ENCODE results near the gene LDAH.

LDAH gene

GRCh38 chr2:20678086-20678395 lies 144.9 kb downstream of the LDAH start:
- DNase-seq: no peak

DNA sequence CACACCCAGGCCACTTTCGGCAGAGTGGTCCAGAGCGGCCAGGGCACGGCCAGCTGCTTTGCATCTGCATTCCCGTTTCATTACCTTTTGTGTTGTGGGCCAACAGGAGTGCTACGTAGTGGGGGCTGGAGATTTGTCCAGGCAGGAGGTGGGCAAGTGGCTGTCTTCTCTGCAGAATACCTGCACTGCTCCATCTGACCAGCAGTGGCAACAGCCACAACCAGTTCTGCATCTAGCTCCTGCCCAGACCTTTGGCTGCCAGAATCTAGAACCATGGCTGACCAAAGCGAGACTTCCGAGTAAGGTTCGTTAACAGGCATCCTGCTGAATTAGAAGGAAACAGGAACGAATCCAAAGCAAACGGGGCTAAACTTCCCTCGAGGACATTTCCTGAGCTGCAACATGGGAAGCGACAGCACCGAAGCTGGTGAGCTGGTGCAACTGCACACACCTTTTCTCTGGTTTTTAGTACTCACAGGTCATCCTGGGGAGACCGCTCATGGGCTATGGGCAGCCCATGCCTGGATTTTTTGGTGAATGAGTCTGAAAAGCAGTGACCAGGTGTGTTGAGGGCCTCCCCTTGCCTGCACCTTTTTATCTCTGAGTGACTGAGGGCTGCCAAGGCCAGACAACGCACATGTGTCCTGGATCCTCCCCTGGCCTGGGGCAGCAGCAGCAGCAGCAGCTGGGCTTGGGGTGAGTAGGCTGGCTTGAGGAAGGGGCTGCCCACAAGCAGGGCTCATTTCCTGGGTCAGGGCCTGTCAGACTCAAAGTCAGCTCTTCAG lies 145.4 kb downstream of the LDAH start:
- DNase-seq: peak; percentile 68

DNA sequence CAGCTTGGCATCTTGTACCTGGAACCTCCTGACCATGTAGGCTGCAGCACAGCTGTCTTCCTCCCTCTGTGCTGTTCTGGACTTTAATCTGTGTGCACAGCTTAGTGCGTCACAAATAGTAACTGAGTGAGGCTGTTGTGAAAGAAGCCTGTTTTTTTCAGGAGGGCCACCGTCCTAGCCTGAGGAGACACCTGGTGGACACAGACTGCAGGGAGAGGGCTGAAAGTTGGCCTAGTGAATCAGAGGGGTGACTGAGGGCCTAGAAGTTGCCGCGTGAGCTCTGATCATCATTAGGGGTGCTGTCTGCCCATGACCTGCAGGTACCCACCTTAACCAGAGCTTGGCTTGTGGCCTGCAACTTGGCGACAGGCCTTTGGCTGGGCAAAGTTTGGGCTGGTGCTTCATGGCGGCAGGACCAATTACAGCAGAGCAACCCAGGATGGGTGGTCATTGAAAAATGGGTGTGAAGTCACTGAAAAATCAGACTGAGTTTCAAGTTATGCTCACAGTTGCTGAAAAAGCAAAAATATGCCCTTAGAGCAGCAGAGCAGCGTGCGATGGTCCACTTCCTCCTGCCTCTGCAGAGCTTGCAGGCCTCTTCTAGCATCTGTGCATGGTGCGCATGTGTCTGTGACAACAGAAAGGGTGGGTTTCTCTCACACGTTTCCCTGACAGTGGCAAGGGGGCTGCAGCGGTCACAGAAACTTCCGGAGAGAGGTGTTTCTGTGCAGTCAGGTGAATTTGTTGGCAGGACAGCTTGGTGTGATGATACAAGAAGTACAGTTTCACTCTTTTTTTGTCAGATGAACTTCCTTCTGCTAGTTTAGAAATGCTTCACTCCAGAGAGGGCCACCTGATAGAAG lies 146.3 kb downstream of the LDAH start:
- DNase-seq: peak; percentile 93

DNA sequence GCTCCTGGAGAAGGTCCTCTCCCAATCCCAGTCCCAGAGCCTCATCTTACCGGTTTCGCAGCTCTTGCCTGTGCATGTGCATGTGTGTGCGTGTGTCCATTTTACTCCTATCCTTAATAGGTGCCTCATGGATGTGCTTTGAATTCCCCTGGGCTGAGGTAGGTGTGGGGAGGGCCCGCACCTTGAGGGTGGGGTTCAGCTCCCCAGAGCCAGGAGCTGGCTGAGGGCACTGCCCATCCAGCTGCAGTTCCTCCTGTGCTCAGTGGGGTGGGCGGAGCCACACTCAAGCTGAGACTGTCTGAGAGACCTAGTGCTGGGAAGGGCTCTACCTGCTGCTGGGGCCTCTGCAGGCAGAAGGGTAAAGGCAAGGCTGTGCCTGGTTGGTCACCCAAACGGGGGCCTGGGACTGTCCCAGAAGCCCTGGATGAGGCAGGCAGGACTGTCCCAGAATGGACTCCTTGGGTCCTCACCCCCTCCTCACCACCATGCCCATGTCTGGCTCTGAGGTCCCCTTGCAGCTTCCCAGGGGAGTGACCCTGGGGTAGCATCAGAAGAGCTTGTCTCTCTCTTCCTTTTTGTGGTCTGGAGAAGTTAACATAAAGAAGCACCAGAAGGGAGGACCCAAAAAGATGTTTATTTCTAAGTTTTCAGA lies 147.1 kb downstream of the LDAH start:
- peak; percentile 87 for DNase-seq

GRCh38 chr2:20674974-20675679 lies 147.8 kb downstream of the LDAH start:
- no peak for DNase-seq

GRCh38 chr2:20674309-20674965 lies 148.5 kb downstream of the LDAH start:
- no peak for DNase-seq

- no peak for DNase-seq
Observed at GRCh38 chr2:20673686-20674308, 149.1 kb downstream of the LDAH start.

GRCh38 chr2:20672201-20672951 lies 150.5 kb downstream of the LDAH start:
- no peak for DNase-seq

GRCh38 chr2:20671736-20672080 lies 151.2 kb downstream of the LDAH start:
- DNase-seq: no peak

GRCh38 chr2:20671036-20671735 lies 151.7 kb downstream of the LDAH start:
- DNase-seq: no peak

DNA sequence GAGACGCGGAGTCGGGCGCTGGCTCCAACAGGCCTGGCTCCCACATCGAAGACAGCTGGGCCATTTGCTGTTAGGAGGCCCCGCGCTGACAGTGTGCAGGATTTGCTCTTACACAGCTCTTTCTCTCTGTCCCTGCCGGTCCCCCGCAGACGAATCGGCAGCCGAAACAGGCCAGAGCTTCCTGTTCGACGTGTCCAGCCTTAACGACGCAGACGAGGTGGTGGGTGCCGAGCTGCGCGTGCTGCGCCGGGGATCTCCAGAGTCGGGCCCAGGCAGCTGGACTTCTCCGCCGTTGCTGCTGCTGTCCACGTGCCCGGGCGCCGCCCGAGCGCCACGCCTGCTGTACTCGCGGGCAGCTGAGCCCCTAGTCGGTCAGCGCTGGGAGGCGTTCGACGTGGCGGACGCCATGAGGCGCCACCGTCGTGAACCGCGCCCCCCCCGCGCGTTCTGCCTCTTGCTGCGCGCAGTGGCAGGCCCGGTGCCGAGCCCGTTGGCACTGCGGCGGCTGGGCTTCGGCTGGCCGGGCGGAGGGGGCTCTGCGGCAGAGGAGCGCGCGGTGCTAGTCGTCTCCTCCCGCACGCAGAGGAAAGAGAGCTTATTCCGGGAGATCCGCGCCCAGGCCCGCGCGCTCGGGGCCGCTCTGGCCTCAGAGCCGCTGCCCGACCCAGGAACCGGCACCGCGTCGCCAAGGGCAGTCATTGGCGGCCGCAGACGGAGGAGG lies 152.4 kb downstream of the LDAH start:
- DNase-seq: no peak

DNA sequence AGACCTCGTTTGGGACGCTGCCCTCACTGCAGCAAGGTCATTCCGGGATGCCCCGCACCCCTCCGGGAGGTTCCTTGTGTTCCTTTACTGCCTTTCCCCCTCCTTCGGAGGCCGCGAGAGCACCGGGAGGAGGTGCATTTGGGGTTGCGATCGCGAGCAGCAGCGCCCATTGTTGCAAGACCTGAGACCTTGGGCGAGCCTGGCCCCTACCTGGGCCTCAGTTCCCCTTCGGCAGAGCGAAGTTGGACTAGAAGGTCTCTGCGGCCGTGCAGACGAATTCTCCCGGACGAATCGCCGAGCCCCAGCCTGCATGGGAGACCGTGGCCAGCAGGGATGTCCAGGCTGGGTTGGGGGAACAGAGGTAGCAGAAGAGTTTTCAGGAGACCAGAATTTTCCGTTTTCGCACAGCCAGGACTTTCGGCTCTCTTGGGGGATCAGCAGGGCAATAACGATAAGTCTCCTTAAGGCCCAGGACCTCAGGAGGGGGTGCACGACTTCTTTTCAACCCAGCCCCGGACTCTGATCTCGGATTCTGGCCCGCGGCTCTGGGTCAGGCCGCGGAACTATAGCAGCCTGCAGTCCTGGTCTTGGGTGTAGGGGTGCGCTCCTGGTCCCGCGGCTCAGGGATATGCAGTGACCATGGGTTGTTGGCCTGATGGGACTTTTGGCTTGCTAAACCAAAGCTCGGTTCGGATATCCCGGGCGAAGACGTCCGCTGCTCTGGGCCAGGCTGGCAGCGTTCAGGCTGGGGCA lies 153.2 kb downstream of the LDAH start:
- no peak for DNase-seq

GRCh38 chr2:20668871-20669475 lies 153.9 kb downstream of the LDAH start:
- no peak for DNase-seq

GRCh38 chr2:20668451-20668850 lies 154.4 kb downstream of the LDAH start:
- no peak for DNase-seq

- DNase-seq: no peak
Observed at GRCh38 chr2:20667531-20668401, 155.1 kb downstream of the LDAH start.

GRCh38 chr2:20667151-20667530 lies 155.8 kb downstream of the LDAH start:
- peak; percentile 16 for DNase-seq

DNA sequence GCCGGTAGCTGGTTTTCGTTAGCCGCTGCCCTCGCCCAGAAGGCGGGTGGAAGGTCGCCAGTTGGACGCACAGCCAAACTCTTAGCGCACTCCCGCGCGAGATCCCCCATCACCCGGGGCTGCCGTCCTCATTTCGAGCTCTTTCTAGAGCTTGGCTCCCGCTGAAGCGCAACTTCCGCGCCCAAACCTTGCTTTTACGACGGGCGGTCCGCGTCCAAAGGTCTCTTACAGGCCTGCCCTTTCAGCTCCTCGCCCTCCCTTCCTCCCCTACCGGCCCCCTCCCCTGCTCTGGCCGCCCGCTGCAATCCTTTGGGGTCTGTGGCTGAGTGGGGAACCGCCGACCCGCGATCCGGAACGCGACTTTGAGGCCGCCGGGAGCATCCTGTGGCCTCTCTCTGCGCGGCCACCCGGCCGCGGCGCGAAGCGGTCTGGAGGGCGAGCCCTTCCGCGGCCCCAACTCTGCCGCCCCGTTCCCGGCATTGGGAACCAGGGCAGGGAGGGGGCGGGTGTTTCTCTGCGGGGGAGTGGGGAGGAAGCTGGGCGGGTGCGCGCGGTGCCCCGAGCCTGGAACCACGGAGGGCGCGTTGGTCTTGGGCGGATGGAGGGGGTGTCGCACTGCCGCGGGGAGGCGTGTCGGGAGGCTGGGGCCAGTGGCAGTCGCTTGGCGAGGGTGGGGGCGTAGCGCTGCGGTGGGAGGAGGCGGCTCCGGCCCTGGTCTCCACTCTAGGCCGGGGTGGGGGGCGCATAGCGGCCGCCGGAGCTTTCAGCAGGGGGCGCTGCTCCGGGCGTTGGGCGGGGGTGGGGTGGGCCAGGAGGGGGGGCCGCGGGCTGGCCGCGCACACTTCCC lies 156.4 kb downstream of the LDAH start, which contains the start of gene GDF7:
Gene GDF7, plus strand, starts transcription at position 841 of the 847 bp plus-strand sequence. CDS start 96 bp downstream, outside the sequence.
- DNase-seq: peak; percentile 39
